ENCODE results near the gene SLC39A3. TPM values are rescaled to one million over a fixed set of nuclear protein-coding genes. Genes with fewer than 3 reads are reported as not detected.

Gene SLC39A3
- total and polyA plus RNA-seq, 2 of the 8 experiments (the other 6 are each of a cell fraction or from before 2014, with no cell fraction given): 33.0 to 52.9 TPM

DNA sequence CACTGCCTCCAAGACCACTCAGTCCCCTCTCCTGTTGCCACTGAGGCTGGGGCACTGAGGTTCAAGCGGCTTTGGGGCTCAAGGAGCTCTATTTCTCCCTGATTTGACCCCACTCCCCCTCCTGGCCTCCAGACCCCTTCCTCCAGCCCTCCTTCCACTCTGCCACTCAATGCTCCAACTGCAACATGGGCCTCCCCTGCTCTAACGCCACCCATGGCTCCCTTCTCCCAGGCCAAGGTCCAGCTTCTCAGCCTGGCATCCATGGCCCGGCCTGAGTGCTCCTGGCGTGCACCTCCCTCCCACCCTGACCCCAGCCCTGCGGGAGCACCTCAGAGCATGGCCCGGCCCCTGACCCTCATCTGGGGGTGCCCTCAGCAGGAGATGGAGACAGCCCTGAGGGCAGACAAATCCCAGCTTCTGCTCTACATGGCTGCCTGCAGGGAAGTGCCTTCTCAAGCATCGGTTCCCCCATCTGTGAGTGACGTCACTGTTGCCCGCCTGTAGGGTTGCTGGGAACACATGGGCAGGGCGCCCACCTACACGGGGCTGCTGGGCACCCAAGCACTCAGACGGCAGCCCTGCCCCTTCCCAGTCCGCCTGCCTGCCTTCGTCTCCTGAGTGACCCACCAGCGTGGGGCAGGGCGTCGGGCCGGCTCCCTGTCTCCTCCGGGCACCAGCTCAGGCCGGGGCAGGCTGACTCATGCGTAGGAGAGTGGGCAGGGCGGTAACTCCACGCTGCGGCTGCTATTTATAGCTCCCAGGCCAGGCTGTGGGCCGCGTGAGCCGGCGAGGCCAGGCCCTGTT is 17.1 kb downstream of the SLC39A3 start (continued):
- TF ChIP-seq, protein P1, sequence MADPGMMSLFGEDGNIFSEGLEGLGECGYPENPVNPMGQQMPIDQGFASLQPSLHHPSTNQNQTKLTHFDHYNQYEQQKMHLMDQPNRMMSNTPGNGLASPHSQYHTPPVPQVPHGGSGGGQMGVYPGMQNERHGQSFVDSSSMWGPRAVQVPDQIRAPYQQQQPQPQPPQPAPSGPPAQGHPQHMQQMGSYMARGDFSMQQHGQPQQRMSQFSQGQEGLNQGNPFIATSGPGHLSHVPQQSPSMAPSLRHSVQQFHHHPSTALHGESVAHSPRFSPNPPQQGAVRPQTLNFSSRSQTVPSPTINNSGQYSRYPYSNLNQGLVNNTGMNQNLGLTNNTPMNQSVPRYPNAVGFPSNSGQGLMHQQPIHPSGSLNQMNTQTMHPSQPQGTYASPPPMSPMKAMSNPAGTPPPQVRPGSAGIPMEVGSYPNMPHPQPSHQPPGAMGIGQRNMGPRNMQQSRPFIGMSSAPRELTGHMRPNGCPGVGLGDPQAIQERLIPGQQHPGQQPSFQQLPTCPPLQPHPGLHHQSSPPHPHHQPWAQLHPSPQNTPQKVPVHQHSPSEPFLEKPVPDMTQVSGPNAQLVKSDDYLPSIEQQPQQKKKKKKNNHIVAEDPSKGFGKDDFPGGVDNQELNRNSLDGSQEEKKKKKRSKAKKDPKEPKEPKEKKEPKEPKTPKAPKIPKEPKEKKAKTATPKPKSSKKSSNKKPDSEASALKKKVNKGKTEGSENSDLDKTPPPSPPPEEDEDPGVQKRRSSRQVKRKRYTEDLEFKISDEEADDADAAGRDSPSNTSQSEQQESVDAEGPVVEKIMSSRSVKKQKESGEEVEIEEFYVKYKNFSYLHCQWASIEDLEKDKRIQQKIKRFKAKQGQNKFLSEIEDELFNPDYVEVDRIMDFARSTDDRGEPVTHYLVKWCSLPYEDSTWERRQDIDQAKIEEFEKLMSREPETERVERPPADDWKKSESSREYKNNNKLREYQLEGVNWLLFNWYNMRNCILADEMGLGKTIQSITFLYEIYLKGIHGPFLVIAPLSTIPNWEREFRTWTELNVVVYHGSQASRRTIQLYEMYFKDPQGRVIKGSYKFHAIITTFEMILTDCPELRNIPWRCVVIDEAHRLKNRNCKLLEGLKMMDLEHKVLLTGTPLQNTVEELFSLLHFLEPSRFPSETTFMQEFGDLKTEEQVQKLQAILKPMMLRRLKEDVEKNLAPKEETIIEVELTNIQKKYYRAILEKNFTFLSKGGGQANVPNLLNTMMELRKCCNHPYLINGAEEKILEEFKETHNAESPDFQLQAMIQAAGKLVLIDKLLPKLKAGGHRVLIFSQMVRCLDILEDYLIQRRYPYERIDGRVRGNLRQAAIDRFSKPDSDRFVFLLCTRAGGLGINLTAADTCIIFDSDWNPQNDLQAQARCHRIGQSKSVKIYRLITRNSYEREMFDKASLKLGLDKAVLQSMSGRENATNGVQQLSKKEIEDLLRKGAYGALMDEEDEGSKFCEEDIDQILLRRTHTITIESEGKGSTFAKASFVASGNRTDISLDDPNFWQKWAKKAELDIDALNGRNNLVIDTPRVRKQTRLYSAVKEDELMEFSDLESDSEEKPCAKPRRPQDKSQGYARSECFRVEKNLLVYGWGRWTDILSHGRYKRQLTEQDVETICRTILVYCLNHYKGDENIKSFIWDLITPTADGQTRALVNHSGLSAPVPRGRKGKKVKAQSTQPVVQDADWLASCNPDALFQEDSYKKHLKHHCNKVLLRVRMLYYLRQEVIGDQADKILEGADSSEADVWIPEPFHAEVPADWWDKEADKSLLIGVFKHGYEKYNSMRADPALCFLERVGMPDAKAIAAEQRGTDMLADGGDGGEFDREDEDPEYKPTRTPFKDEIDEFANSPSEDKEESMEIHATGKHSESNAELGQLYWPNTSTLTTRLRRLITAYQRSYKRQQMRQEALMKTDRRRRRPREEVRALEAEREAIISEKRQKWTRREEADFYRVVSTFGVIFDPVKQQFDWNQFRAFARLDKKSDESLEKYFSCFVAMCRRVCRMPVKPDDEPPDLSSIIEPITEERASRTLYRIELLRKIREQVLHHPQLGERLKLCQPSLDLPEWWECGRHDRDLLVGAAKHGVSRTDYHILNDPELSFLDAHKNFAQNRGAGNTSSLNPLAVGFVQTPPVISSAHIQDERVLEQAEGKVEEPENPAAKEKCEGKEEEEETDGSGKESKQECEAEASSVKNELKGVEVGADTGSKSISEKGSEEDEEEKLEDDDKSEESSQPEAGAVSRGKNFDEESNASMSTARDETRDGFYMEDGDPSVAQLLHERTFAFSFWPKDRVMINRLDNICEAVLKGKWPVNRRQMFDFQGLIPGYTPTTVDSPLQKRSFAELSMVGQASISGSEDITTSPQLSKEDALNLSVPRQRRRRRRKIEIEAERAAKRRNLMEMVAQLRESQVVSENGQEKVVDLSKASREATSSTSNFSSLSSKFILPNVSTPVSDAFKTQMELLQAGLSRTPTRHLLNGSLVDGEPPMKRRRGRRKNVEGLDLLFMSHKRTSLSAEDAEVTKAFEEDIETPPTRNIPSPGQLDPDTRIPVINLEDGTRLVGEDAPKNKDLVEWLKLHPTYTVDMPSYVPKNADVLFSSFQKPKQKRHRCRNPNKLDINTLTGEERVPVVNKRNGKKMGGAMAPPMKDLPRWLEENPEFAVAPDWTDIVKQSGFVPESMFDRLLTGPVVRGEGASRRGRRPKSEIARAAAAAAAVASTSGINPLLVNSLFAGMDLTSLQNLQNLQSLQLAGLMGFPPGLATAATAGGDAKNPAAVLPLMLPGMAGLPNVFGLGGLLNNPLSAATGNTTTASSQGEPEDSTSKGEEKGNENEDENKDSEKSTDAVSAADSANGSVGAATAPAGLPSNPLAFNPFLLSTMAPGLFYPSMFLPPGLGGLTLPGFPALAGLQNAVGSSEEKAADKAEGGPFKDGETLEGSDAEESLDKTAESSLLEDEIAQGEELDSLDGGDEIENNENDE (IDR thresholded peaks at IDR 0.05; ENCODE audit: insufficient replicate concordance, low read length): no peak
- no peak for TF ChIP-seq CREB1 (IDR thresholded peaks at IDR 0.05)
- no peak for TF ChIP-seq MAFK (IDR thresholded peaks at IDR 0.05; ENCODE audit: low read depth, low read length)
- TF ChIP-seq NANOG (IDR thresholded peaks at IDR 0.05; ENCODE audit: insufficient read depth, low read depth, low read length, poor library complexity, severe bottlenecking): no peak
- TF ChIP-seq PHF8 (conservative IDR thresholded peaks at IDR 0.05; ENCODE audit: low read depth, low read length): no peak
- no peak for TF ChIP-seq TAF1 (IDR thresholded peaks at IDR 0.05; ENCODE audit: low read depth, low read length)
- no peak for TF ChIP-seq CHD1 (IDR thresholded peaks at IDR 0.05; ENCODE audit: low read depth, low read length)

Measured in H1 (cell line).